ENCODE measurements around the gene TGFA.

DNA sequence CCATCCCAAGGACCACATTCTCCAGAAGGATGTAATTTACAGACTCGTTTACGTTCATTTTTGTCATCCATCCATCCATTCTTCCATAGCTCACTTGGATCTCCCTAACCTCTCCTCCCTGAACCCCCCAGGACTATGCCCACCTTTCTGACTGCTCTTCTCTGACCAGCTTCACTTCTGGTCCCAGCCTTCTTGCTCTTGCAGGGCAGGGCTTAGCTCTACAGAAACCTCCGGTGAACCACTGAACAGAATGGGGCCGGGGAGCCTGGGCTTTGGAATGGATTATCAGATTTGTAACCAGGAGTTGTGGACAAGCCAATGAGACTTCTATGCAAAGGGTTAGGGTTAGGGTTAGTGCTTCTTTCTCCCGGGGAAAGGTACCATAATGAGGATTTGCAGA, 95.0 kb downstream of the TGFA start:
- TF ChIP-seq CTCF (tag by site-specific recombination; IDR thresholded peaks at IDR 0.05): no peak
- TF ChIP-seq, protein P1, sequence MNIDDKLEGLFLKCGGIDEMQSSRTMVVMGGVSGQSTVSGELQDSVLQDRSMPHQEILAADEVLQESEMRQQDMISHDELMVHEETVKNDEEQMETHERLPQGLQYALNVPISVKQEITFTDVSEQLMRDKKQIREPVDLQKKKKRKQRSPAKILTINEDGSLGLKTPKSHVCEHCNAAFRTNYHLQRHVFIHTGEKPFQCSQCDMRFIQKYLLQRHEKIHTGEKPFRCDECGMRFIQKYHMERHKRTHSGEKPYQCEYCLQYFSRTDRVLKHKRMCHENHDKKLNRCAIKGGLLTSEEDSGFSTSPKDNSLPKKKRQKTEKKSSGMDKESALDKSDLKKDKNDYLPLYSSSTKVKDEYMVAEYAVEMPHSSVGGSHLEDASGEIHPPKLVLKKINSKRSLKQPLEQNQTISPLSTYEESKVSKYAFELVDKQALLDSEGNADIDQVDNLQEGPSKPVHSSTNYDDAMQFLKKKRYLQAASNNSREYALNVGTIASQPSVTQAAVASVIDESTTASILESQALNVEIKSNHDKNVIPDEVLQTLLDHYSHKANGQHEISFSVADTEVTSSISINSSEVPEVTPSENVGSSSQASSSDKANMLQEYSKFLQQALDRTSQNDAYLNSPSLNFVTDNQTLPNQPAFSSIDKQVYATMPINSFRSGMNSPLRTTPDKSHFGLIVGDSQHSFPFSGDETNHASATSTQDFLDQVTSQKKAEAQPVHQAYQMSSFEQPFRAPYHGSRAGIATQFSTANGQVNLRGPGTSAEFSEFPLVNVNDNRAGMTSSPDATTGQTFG (tag by site-specific recombination; IDR thresholded peaks at IDR 0.05; ENCODE audit: borderline replicate concordance): no peak
- no peak for TF ChIP-seq ZFP41 (tag by site-specific recombination; IDR thresholded peaks at IDR 0.05; ENCODE audit: borderline replicate concordance)
- no peak for TF ChIP-seq ZNF416 (tag by site-specific recombination; IDR thresholded peaks at IDR 0.05)
- TF ChIP-seq, protein P2, sequence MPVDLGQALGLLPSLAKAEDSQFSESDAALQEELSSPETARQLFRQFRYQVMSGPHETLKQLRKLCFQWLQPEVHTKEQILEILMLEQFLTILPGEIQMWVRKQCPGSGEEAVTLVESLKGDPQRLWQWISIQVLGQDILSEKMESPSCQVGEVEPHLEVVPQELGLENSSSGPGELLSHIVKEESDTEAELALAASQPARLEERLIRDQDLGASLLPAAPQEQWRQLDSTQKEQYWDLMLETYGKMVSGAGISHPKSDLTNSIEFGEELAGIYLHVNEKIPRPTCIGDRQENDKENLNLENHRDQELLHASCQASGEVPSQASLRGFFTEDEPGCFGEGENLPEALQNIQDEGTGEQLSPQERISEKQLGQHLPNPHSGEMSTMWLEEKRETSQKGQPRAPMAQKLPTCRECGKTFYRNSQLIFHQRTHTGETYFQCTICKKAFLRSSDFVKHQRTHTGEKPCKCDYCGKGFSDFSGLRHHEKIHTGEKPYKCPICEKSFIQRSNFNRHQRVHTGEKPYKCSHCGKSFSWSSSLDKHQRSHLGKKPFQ (tag by site-specific recombination; IDR thresholded peaks at IDR 0.05): no peak
- TF ChIP-seq HOXC10 (CRISPR knock-in tag; IDR thresholded peaks at IDR 0.05): no peak
- no peak for TF ChIP-seq MYNN (tag by site-specific recombination; IDR thresholded peaks at IDR 0.05; ENCODE audit: borderline replicate concordance)
- TF ChIP-seq ZNF175 (tag by site-specific recombination; IDR thresholded peaks at IDR 0.05): no peak
- no peak for TF ChIP-seq TRIM28 (IDR thresholded peaks at IDR 0.05; ENCODE audit: borderline replicate concordance, low read length)
- TF ChIP-seq ZNF785 (tag by site-specific recombination; IDR thresholded peaks at IDR 0.05): no peak
- no peak for TF ChIP-seq ZNF335 (tag by site-specific recombination; conservative IDR thresholded peaks at IDR 0.05)
- TF ChIP-seq ZNF112 (tag by site-specific recombination; IDR thresholded peaks at IDR 0.05): no peak
- TF ChIP-seq ZNF544 (tag by site-specific recombination; IDR thresholded peaks at IDR 0.05): no peak

All from HEK293 (cell line).